AG04450 (cell line): ENCODE data around the gene ENTPD6. TPM values are rescaled to one million over a fixed set of nuclear protein-coding genes. Genes with fewer than 3 reads are reported as not detected.

Experiments used
- CTCF ChIA-PET: fragments of 300-600, 350-600 bp; formaldehyde crosslinking; extraction: SDS; loops from one replicate; lab custom pipeline; 2022; ENCODE audit warnings: antibody characterized with exemption, inconsistent platforms; lab: Charles Lee
- POLR2A ChIA-PET: fragments of 350-600 bp; formaldehyde crosslinking; extraction: SDS; loops from one replicate; lab custom pipeline; 2021; ENCODE audit warnings: antibody characterized with exemption, inconsistent platforms; lab: Yijun Ruan, JAX
- DNase-seq: peaks from one replicate; pipeline ENCODE4 v3.0.0-alpha.2; 2011; ENCODE audit warnings: low read depth, low spot score
- H3K27ac ChIP-seq: one replicate; pipeline ENCODE4 v1.5.1; 2012; ENCODE audit warnings: low read depth, low read length, control low read depth
- H3K27me3 ChIP-seq: one replicate; pipeline ENCODE4 v1.6.0; 2012; ENCODE audit warnings: low read length; ENCODE audit not compliant: control insufficient read depth, insufficient read depth
- H3K4me3 ChIP-seq: 2 replicates; pipeline ENCODE4 v1.5.1; 2011; ENCODE audit warnings: mild to moderate bottlenecking, low read depth, low read length, control low read depth
- H3K9me3 ChIP-seq: 2 replicates; pipeline ENCODE4 v1.5.1; 2012; ENCODE audit warnings: low read length; ENCODE audit not compliant: control insufficient read depth, insufficient read depth
- polyA plus RNA-seq: library from polyadenylated mRNA; depleted of rRNA; stranded (reverse); fragments of >200 nt; gene quantifications from 2 replicates; pipeline ENCODE4 v1.2.3, GENCODE V29; 2011
- TF ChIP-seq, protein P1 (sequence below): IDR thresholded peaks from 2 replicates; pipeline ENCODE4 v1.5.1; 2011; ENCODE audit warnings: low read depth, low read length, control low read depth, inconsistent platforms

The ENTPD6 gene
- polyA plus RNA-seq, 1 experiment = 39.9 TPM

DNA sequence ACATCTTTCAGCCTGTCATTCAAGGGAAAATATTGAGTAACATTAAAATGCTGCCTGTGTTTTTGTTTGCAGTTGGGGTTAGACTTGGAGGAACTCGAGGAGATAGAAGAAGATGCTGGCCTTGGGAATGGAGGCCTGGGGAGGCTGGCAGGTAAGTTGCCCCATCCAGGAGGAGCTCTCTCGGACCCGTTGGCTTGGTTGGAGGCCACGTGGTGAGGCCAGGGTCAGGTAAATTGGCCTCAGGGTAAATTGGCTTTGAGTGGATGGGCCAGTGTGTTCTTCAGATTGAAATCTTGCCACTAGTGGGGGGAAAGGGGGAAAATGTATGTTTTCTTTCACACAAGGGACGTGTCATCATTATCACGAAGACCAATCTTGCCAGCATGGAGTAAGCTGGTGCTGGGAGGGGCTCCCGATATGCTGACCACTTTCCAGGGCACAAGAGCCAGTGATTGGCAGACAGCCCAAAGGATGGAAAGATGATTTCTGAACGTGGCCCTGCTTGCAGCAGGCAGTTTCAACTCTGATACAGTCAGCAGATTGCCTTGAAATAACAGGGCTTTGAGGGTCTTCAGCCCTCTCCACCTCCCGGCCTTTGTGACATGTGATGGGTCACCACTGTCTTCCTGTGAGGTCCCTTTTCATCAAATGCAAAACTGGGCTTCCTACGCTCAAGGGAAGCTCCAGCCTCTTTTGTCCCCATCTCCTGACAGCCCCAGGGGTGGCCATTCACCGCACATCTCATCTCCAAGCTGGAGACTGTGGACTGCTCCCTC, 73.7 kb downstream of the ENTPD6 start:
- H3K9me3 ChIP-seq = no peaks in the 10 kb centered on the region; the same call in 1 of the 2 replicates
- H3K4me3 ChIP-seq = no peak overlapping the region
- TF ChIP-seq, protein P1, sequence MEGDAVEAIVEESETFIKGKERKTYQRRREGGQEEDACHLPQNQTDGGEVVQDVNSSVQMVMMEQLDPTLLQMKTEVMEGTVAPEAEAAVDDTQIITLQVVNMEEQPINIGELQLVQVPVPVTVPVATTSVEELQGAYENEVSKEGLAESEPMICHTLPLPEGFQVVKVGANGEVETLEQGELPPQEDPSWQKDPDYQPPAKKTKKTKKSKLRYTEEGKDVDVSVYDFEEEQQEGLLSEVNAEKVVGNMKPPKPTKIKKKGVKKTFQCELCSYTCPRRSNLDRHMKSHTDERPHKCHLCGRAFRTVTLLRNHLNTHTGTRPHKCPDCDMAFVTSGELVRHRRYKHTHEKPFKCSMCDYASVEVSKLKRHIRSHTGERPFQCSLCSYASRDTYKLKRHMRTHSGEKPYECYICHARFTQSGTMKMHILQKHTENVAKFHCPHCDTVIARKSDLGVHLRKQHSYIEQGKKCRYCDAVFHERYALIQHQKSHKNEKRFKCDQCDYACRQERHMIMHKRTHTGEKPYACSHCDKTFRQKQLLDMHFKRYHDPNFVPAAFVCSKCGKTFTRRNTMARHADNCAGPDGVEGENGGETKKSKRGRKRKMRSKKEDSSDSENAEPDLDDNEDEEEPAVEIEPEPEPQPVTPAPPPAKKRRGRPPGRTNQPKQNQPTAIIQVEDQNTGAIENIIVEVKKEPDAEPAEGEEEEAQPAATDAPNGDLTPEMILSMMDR = no peak
- DNase-seq = no peak
- H3K27me3 ChIP-seq = no peaks in the 10 kb centered on the region
- POLR2A ChIA-PET = no interaction called here
- H3K27ac ChIP-seq = no peak overlapping the region
- CTCF ChIA-PET = interaction anchor here (2.0 kb wide), 1 partner anchor 130 kb away, joined by 5 read pairs; no protein-coding TSS in a partner anchor

DNA sequence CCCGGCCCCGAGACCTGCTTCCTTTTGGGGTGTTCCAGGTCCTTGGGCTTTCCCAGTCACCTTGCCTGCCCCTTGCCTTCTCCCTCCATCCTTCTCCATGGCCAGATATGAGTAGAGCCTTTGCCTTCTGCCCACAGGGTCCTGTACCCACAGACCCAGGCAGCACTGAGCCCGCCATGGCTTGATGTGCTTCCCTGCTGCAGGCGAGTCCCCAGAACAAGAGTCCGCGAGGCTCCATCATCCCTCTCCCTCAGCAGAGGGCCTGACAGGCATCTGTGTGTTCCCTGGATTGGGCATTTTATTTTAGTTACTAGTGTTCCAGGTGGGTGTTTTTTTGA, 74.3 kb downstream of the ENTPD6 start:
- CTCF ChIA-PET = interaction anchor here (2.0 kb wide), 1 partner anchor 129 kb away, joined by 5 read pairs; no protein-coding TSS in a partner anchor

DNA sequence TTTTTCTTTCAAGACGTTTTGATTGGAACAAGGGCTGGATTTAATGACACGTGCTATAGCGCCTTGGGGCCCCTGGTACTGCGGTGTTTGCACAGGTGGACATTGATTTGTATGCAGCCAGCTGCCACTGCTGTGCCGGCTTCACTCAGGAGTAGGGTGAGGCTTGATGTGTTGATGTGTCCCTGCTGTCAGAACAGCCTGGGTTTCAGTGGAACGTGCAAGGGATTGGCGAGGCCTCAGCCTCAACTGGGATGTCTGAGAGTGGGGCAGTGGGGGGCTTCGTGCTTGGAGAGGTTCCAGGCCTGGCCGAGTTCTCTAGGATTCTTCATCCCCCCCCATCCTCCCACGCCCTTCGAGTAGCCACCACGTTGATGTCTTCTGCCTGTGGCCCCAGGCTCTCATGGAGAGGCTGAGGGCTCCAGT, 75.3 kb downstream of the ENTPD6 start:
- DNase-seq = no peak
- H3K4me3 ChIP-seq = no peak overlapping the region
- no peaks in the 10 kb centered on the region for H3K27me3 ChIP-seq
- no peaks in the 10 kb centered on the region; the same call in 1 of the 2 replicates for H3K9me3 ChIP-seq
- no peak overlapping the region for H3K27ac ChIP-seq
- ChIA-PET CTCF (no interaction called here), POLR2A (no interaction called here)
- TF ChIP-seq, protein P1 = no peak

More for the DNA sequence above, 74.3 kb downstream of the ENTPD6 start:
- TF ChIP-seq, protein P1 = no peak
- Histone ChIP-seq H3K9me3 (no peaks in the 10 kb centered on the region; the same call in 1 of the 2 replicates), H3K4me3 (no peak overlapping the region), H3K27ac (no peak overlapping the region), H3K27me3 (no peaks in the 10 kb centered on the region)
- POLR2A ChIA-PET = interaction anchor here (0.7 kb wide), 2 partner anchors 27 to 384 kb away, joined by 9 to 11 read pairs; no protein-coding TSS in a partner anchor
- DNase-seq = no peak

DNA sequence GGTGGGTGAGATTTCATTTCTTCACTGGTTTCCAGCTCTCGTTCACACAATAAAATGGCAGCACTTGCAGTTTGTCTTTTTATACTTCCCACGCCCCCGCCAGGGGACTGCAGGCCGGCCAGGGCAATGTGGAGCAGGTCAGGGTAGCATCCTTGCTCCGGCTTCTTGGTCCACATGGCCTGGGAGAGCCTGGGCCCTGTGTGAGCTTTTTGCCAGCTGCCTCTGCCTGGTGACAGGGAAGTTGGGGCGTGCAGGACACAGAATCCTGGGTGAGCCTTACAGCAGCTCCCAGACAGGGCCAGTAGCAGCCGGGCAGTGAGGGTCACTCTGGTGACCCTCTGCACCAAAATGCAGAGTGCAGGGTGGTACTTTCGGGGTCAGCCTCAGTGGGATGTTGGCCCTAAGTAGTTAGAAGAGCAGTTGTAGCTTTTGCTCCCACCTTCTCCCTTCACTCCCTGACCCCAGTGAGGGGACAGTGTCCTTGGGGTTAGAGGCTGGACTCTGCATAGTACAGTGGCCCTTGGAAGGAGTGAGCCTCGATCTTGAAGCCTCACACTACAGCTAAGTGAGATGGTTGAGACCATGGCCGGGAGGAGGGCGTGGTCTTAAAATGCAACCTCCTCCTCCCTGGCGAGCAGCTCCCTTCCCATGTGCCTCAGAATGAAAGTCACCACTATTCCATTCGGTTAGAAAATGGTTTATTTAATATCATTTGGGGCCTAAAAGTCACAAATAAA, 76.1 kb downstream of the ENTPD6 start:
- Histone ChIP-seq H3K4me3 (no peak overlapping the region), H3K27ac (no peak overlapping the region), H3K9me3 (no peaks in the 10 kb centered on the region; the same call in 1 of the 2 replicates), H3K27me3 (no peaks in the 10 kb centered on the region)
- TF ChIP-seq, protein P1 = no peak
- ChIA-PET POLR2A (no interaction called here), CTCF (interaction anchor here (0.7 kb wide), 1 partner anchor 278 kb away, joined by 4 read pairs; no protein-coding TSS in a partner anchor)
- DNase-seq = no peak
